GM23338 (cell line): Measurements from ENCODE around the gene MBOAT7.
"Not testable (repeated sequence)": the region's sequence is repeated elsewhere in the genome, so short reads cannot be mapped to it uniquely, and the experiment has no call there.

ENCODE experiments used
- CREB1 ChIP-seq: fragments of 250-450 bp; sonication (Bioruptor Pico); IDR thresholded peaks from 2 replicates; pipeline ENCODE4 v1.5.0; 2020; ENCODE audit warnings: low read depth, mild to moderate bottlenecking, moderate library complexity
- CTCF ChIP-seq, 2 experiments: fragments of 200-600 bp in 1 of 2; sonication (generic) in 1 of 2; conservative IDR thresholded peaks; 2 replicates each; pipeline versions ENCODE4 v1.5.1 to v1.6.1; 2016 to 2017; ENCODE audit warnings: antibody characterized with exemption in 2 of 2, low read depth in 2 of 2, mild to moderate bottlenecking in 2 of 2, moderate library complexity in 1 of 2
- ETS1 ChIP-seq: IDR thresholded peaks from 2 replicates; pipeline ENCODE4 v1.6.1; 2016; ENCODE audit warnings: antibody characterized with exemption
- EZH2 ChIP-seq: fragments of 200-600 bp; sonication (generic); IDR thresholded peaks from one replicate; pipeline ENCODE4 v1.8.0; 2017; ENCODE audit warnings: antibody characterized with exemption, mild to moderate bottlenecking, low read depth; ENCODE audit not compliant: unreplicated experiment
- EZH2phosphoT487 ChIP-seq: fragments of 200-600 bp; sonication (generic); IDR thresholded peaks from one replicate; pipeline ENCODE4 v1.8.1; 2018; ENCODE audit warnings: antibody characterized with exemption; ENCODE audit not compliant: unreplicated experiment
- JUNB ChIP-seq: IDR thresholded peaks from one replicate; pipeline ENCODE4 v1.6.1; 2016; ENCODE audit warnings: antibody characterized with exemption; ENCODE audit not compliant: unreplicated experiment
- NANOG ChIP-seq: IDR thresholded peaks from 2 replicates; pipeline ENCODE4 v1.6.1; 2016; ENCODE audit warnings: antibody characterized with exemption, borderline replicate concordance
- POLR2AphosphoS5 ChIP-seq: IDR thresholded peaks from 2 replicates; pipeline ENCODE4 v1.6.1; 2016; ENCODE audit warnings: antibody characterized with exemption, low read depth
- REST ChIP-seq: IDR thresholded peaks from one replicate; pipeline ENCODE4 v1.6.1; 2018; ENCODE audit warnings: antibody characterized with exemption; ENCODE audit not compliant: unreplicated experiment
- STAT1 ChIP-seq: IDR thresholded peaks from one replicate; pipeline ENCODE4 v1.6.1; 2016; ENCODE audit warnings: antibody characterized with exemption; ENCODE audit not compliant: unreplicated experiment
- ZNF114 ChIP-seq: fragments of 250-450 bp; sonication (Bioruptor Pico); IDR thresholded peaks from 2 replicates; pipeline ENCODE4 v1.5.0; 2020; ENCODE audit warnings: mild to moderate bottlenecking, moderate library complexity
- ZNF331 ChIP-seq: fragments of 250-450 bp; sonication (Bioruptor Pico); IDR thresholded peaks from 2 replicates; pipeline ENCODE4 v1.5.0; 2020; ENCODE audit warnings: low read depth, mild to moderate bottlenecking, moderate library complexity
- ZNF462 ChIP-seq: fragments of 250-450 bp; sonication (Bioruptor Pico); IDR thresholded peaks from 2 replicates; pipeline ENCODE4 v1.5.0; 2020; ENCODE audit warnings: mild to moderate bottlenecking, moderate library complexity

- not testable (repeated sequence) for TF ChIP-seq CTCF (conservative IDR thresholded peaks at IDR 0.05; ENCODE audit: low read depth in 2 of 2); EZH2; POLR2AphosphoS5; EZH2phosphoT487; REST; ZNF331 (CRISPR knock-in tag); ZNF114; CREB1; JUNB; ETS1; NANOG; STAT1; ZNF462 (CRISPR knock-in tag)
Observed at GRCh38 chr19:54171736-54172431, 17.5 kb downstream of the MBOAT7 start.
